ENCODE measurements around the gene TEX51. TPM values are rescaled to one million over a fixed set of nuclear protein-coding genes. Genes with fewer than 3 reads are reported as not detected.

The TEX51 gene
- total RNA-seq, 2 experiments from 2014 or later: not detected

DNA sequence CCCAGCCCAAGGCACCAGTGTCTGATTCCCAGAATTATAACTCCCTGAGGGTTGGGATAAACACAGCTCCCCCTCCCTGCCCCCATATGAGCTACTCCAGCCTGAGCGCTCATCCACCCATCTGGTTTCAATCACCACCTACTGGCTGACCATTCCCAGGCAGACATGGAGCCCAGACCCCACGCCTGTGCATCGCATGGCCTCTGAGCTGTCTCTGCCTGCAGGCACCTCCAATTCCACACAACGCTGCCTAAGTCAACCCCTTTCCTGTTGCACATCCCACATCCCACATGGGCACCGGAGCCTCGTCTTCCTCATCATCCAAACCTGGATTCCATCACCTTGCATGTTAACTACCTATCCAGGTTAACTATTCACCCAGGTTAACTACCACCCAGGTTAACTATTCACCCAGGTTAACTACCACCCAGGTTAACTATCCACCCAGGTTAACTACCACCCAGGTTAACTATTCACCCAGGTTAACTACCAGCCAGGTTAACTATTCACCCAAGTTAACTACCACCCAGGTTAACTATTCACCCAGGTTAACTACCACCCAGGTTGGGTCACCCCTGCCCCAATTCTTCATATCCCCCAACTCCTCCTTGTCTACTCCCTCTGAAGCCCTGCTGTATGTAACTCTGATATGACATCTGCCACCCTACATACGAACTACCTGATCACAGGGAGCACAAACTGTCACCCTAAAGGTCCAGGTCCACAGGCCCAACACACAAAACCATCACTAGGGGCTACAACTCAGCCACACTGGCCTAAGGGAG is 47.8 kb downstream of the TEX51 start:
- H3K27ac Mint-ChIP-seq: no peak overlapping the region
- no peaks in the 10 kb centered on the region for H3K36me3 Mint-ChIP-seq (ENCODE audit: low read depth)
- ChIA-PET CTCF (no interaction called here), POLR2A (no interaction called here)
- H3K27me3 Mint-ChIP-seq: peaks cover 7% of the 10 kb centered on the region
- H3K4me3 Mint-ChIP-seq: no peak overlapping the region
- no peaks in the 10 kb centered on the region for H3K4me1 Mint-ChIP-seq
- peaks cover 8% of the 10 kb centered on the region for H3K9me3 Mint-ChIP-seq
- DNase-seq: no peak

DNA sequence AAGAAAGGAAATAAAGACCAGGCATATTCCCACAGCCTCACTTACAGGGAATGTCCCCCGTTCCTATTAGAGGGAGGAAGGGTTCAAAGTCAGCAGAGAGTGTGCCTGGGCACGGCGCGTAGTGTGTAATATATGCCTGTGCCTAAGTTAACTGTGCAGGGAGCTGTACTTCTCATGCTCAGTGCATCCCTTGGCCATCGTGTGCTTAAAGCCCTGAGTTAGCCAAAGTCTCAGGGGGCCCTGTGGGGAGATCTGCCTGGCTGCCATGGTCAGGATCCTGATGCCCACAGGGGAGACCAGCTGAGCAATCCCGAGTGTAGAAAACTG is 48.4 kb downstream of the TEX51 start:
- Mint-ChIP-seq H3K27ac (no peak overlapping the region), H3K4me1 (no peaks in the 10 kb centered on the region), H3K4me3 (no peak overlapping the region), H3K27me3 (peaks cover 7% of the 10 kb centered on the region), H3K9me3 (peaks cover 8% of the 10 kb centered on the region), H3K36me3 (ENCODE audit: low read depth) (no peaks in the 10 kb centered on the region)
- CTCF ChIA-PET: no interaction called here
- no peak for DNase-seq
- POLR2A ChIA-PET: no interaction called here

DNA sequence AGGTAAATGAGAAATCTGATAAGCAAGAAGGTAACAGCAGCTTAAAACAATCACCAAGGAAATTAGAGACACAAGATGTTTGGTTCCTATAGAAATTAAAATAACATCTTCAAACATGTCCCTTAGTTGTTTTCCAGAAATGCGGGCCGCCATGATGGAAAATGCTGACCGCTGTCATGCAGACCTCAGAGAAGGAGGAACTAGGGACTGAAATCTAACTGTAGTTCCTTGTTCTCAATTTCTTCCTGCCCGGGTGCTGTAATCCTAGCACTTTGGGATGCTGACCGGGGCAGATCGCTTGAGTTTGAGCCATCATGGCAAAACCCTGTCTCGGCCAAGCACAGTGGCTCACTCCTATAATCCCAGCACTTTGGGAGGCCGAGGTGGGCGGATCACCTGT is 51.1 kb downstream of the TEX51 start:
- ChIA-PET POLR2A (no interaction called here), CTCF (no interaction called here)
- Mint-ChIP-seq H3K27me3 (peaks cover 15% of the 10 kb centered on the region), H3K36me3 (ENCODE audit: low read depth) (no peaks in the 10 kb centered on the region), H3K27ac (no peak overlapping the region), H3K9me3 (no peaks in the 10 kb centered on the region), H3K4me1 (no peaks in the 10 kb centered on the region), H3K4me3 (no peak overlapping the region)
- DNase-seq: no peak

DNA sequence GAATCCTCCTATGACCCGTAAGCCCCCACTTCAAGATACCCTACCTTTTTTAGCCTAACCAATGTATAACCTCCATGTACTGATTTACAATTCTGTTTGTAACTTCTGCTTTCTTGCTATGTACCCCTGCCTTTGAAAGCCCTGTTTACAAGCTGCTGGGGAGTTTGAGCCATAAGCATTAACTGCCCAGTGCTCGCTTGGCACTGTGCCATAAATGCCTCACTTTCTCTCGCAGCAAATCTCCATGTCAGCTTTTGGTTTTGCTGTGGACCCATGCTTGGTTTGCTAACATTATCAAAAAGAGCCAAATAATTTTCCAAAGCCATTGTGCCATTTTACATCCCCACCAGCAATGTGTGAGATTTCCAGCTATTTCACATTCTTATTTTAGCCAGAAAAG is 51.8 kb downstream of the TEX51 start:
- Mint-ChIP-seq H3K4me3 (no peak overlapping the region), H3K36me3 (ENCODE audit: low read depth) (no peaks in the 10 kb centered on the region), H3K4me1 (no peaks in the 10 kb centered on the region), H3K9me3 (no peaks in the 10 kb centered on the region), H3K27ac (no peak overlapping the region), H3K27me3 (peaks cover 19% of the 10 kb centered on the region)
- ChIA-PET POLR2A (no interaction called here), CTCF (no interaction called here)
- DNase-seq: no peak

Other genes starting within 250 kb of the TEX51 start
- 100 to 1,000 TPM; 133 TPM for gene GYPC, start 242.7 kb upstream of the TEX51 start, total RNA-seq
- 100 to 1,000 TPM; 130 to 131 TPM for gene BIN1, start 208.3 kb downstream of the TEX51 start, total RNA-seq